HEK293 (cell line): ENCODE results near the gene MSRB1.
A peak's percentile ranks its signal among the peaks of the same experiment; 100 is the strongest.

Source experiments
- CTCF ChIA-PET: fragments of 350-600 bp; formaldehyde crosslinking; extraction: SDS; loops from one replicate; lab custom pipeline; 2021; ENCODE audit warnings: antibody characterized with exemption; lab: Yijun Ruan, JAX
- POLR2A ChIA-PET: fragments of 300-600 bp; formaldehyde crosslinking; extraction: SDS; loops from one replicate; lab custom pipeline; 2020; ENCODE audit warnings: antibody characterized with exemption, inconsistent platforms; lab: Yijun Ruan, JAX
- H3K27ac ChIP-seq: fragments of 200-500 bp; sonication (Bioruptor generic); 2 replicates; pipeline ENCODE4 v1.5.1; 2014; ENCODE audit warnings: low read depth, low read length, control low read depth, inconsistent platforms; ENCODE audit errors: extremely low read depth
- H3K36me3 ChIP-seq, 2 experiments: fragments of 200-500 bp in 1 of 2; sonication (Bioruptor generic) in 1 of 2; 1 replicate in 1 of 2; 2 replicates in 1 of 2; pipeline ENCODE4 v1.5.1; 2014 to 2017; ENCODE audit warnings: inconsistent platforms in 2 of 2, low read length in 2 of 2; ENCODE audit not compliant: control insufficient read depth in 2 of 2, insufficient read depth in 1 of 2
- H3K4me1 ChIP-seq: fragments of 200-500 bp; sonication (Bioruptor generic); 2 replicates; pipeline ENCODE4 v1.5.1; 2014; ENCODE audit warnings: mild to moderate bottlenecking, low read length, inconsistent platforms; ENCODE audit not compliant: control insufficient read depth, insufficient read depth
- H3K4me3 ChIP-seq: 2 replicates; pipeline ENCODE4 v1.5.1; 2011; ENCODE audit warnings: low read depth, mild to moderate bottlenecking, control low read depth, low read length, moderate library complexity
- H3K9me3 ChIP-seq: fragments of 200-500 bp; sonication (Bioruptor generic); 2 replicates; pipeline ENCODE4 v1.5.1; 2014; ENCODE audit warnings: low read depth, low read length, inconsistent platforms; ENCODE audit not compliant: control insufficient read depth, insufficient read depth
- BCL11A ChIP-seq: fragments of 450-650 bp; formaldehyde crosslinking; IDR thresholded peaks from 2 replicates; pipeline ENCODE4 v1.5.1; 2016; ENCODE audit warnings: low read depth, missing biosample characterization, missing genetic modification characterization
- GLI4 ChIP-seq: fragments of 450-650 bp; formaldehyde crosslinking; IDR thresholded peaks from 2 replicates; pipeline ENCODE4 v1.5.1; 2016; ENCODE audit warnings: missing biosample characterization, missing genetic modification characterization
- HOXD13 ChIP-seq: sonication (generic); formaldehyde crosslinking; IDR thresholded peaks from 2 replicates; pipeline ENCODE4 v1.8.0; 2022; ENCODE audit warnings: missing genetic modification reagents, borderline replicate concordance
- KLF16 ChIP-seq: fragments of 450-650 bp; formaldehyde crosslinking; IDR thresholded peaks from 2 replicates; pipeline ENCODE4 v1.5.1; 2017; ENCODE audit warnings: missing biosample characterization, missing genetic modification characterization
- KLF8 ChIP-seq: fragments of 450-650 bp; formaldehyde crosslinking; IDR thresholded peaks from 2 replicates; pipeline ENCODE4 v1.5.1; 2016; ENCODE audit warnings: missing biosample characterization, missing genetic modification characterization
- PRDM1 ChIP-seq: fragments of 450-650 bp; formaldehyde crosslinking; IDR thresholded peaks from 2 replicates; pipeline ENCODE4; 2016; ENCODE audit warnings: missing biosample characterization, missing genetic modification characterization
- SP3 ChIP-seq: fragments of 450-650 bp; formaldehyde crosslinking; IDR thresholded peaks from 2 replicates; pipeline ENCODE4 v1.5.1; 2016; ENCODE audit warnings: missing biosample characterization, missing genetic modification characterization
- ZBTB17 ChIP-seq: fragments of 450-650 bp; formaldehyde crosslinking; IDR thresholded peaks from 2 replicates; pipeline ENCODE4 v1.5.1; 2016; ENCODE audit warnings: missing biosample characterization, missing genetic modification characterization
- ZBTB20 ChIP-seq: fragments of 450-650 bp; formaldehyde crosslinking; IDR thresholded peaks from 2 replicates; pipeline ENCODE4 v1.5.1; 2016; ENCODE audit warnings: missing biosample characterization, missing genetic modification characterization
- ZBTB48 ChIP-seq: fragments of 450-650 bp; formaldehyde crosslinking; IDR thresholded peaks from 2 replicates; pipeline ENCODE4 v1.5.1; 2016; ENCODE audit warnings: missing biosample characterization, missing genetic modification characterization
- ZBTB8A ChIP-seq: fragments of 450-650 bp; formaldehyde crosslinking; IDR thresholded peaks from 2 replicates; pipeline ENCODE4 v1.5.1; 2016; ENCODE audit warnings: missing biosample characterization, missing genetic modification characterization
- ZEB2 ChIP-seq: fragments of 450-650 bp; formaldehyde crosslinking; IDR thresholded peaks from 2 replicates; pipeline ENCODE4 v1.5.1; 2016; ENCODE audit warnings: missing biosample characterization, missing genetic modification characterization
- ZFHX2 ChIP-seq: fragments of 450-650 bp; formaldehyde crosslinking; conservative IDR thresholded peaks from 2 replicates; pipeline ENCODE4 v1.5.1; 2016; ENCODE audit warnings: missing biosample characterization, missing genetic modification characterization
- ZNF394 ChIP-seq: fragments of 450-650 bp; formaldehyde crosslinking; IDR thresholded peaks from 2 replicates; pipeline ENCODE4 v1.5.1; 2016; ENCODE audit warnings: missing biosample characterization, missing genetic modification characterization, mild to moderate bottlenecking, moderate library complexity, borderline replicate concordance
- ZNF501 ChIP-seq: fragments of 450-650 bp; formaldehyde crosslinking; IDR thresholded peaks from 2 replicates; pipeline ENCODE4 v1.5.1; 2016; ENCODE audit warnings: missing biosample characterization, missing genetic modification characterization
- ZNF529 ChIP-seq: fragments of 450-650 bp; formaldehyde crosslinking; IDR thresholded peaks from 2 replicates; pipeline ENCODE4 v1.5.1; 2017; ENCODE audit warnings: missing genetic modification characterization, missing biosample characterization; ENCODE audit not compliant: insufficient replicate concordance
- ZNF596 ChIP-seq: fragments of 450-650 bp; IDR thresholded peaks from 2 replicates; pipeline ENCODE4 v1.5.0; 2018; ENCODE audit warnings: missing biosample characterization, mild to moderate bottlenecking, missing genetic modification characterization, moderate library complexity
- ZNF600 ChIP-seq: fragments of 450-650 bp; formaldehyde crosslinking; IDR thresholded peaks from 2 replicates; pipeline ENCODE4 v1.5.1; 2016; ENCODE audit warnings: missing biosample characterization, missing genetic modification characterization
- ZNF707 ChIP-seq: fragments of 450-650 bp; formaldehyde crosslinking; IDR thresholded peaks from 2 replicates; pipeline ENCODE4 v1.5.1; 2016; ENCODE audit warnings: missing biosample characterization, missing genetic modification characterization
- ZNF76 ChIP-seq: fragments of 450-650 bp; formaldehyde crosslinking; IDR thresholded peaks from 2 replicates; pipeline ENCODE4; 2016; ENCODE audit warnings: low read depth, missing biosample characterization, missing genetic modification characterization, borderline replicate concordance
- ZNF843 ChIP-seq: fragments of 450-650 bp; formaldehyde crosslinking; IDR thresholded peaks from 2 replicates; pipeline ENCODE4 v1.5.1; 2016; ENCODE audit warnings: missing biosample characterization, missing genetic modification characterization
- ZSCAN23 ChIP-seq: fragments of 450-650 bp; formaldehyde crosslinking; IDR thresholded peaks from 2 replicates; pipeline ENCODE4 v1.5.1; 2016; ENCODE audit warnings: missing biosample characterization, missing genetic modification characterization
- ZSCAN30 ChIP-seq: fragments of 450-650 bp; IDR thresholded peaks from 2 replicates; pipeline ENCODE4 v1.5.1; 2018; ENCODE audit warnings: missing biosample characterization, mild to moderate bottlenecking, missing genetic modification characterization, moderate library complexity
- ZXDB ChIP-seq: fragments of 450-650 bp; formaldehyde crosslinking; IDR thresholded peaks from 2 replicates; pipeline ENCODE4 v1.5.1; 2016; ENCODE audit warnings: missing biosample characterization, missing genetic modification characterization
- TF ChIP-seq, protein P1 (sequence below): fragments of 450-650 bp; IDR thresholded peaks from 2 replicates; pipeline ENCODE4 v1.5.1; 2018; ENCODE audit warnings: missing biosample characterization, mild to moderate bottlenecking, missing genetic modification characterization
- TF ChIP-seq, protein P2 (sequence below): fragments of 450-650 bp; formaldehyde crosslinking; IDR thresholded peaks from 2 replicates; pipeline ENCODE4 v1.5.1; 2016; ENCODE audit warnings: missing biosample characterization, missing genetic modification characterization
- TF ChIP-seq, protein P3 (sequence below): fragments of 450-650 bp; formaldehyde crosslinking; IDR thresholded peaks from 2 replicates; pipeline ENCODE4 v1.5.1; 2017; ENCODE audit warnings: missing biosample characterization, missing genetic modification characterization
- TF ChIP-seq, protein P4 (sequence below): fragments of 450-650 bp; formaldehyde crosslinking; IDR thresholded peaks from 2 replicates; pipeline ENCODE4 v1.5.1; 2017; ENCODE audit warnings: missing biosample characterization, mild to moderate bottlenecking, missing genetic modification characterization, moderate library complexity

MSRB1 gene

DNA sequence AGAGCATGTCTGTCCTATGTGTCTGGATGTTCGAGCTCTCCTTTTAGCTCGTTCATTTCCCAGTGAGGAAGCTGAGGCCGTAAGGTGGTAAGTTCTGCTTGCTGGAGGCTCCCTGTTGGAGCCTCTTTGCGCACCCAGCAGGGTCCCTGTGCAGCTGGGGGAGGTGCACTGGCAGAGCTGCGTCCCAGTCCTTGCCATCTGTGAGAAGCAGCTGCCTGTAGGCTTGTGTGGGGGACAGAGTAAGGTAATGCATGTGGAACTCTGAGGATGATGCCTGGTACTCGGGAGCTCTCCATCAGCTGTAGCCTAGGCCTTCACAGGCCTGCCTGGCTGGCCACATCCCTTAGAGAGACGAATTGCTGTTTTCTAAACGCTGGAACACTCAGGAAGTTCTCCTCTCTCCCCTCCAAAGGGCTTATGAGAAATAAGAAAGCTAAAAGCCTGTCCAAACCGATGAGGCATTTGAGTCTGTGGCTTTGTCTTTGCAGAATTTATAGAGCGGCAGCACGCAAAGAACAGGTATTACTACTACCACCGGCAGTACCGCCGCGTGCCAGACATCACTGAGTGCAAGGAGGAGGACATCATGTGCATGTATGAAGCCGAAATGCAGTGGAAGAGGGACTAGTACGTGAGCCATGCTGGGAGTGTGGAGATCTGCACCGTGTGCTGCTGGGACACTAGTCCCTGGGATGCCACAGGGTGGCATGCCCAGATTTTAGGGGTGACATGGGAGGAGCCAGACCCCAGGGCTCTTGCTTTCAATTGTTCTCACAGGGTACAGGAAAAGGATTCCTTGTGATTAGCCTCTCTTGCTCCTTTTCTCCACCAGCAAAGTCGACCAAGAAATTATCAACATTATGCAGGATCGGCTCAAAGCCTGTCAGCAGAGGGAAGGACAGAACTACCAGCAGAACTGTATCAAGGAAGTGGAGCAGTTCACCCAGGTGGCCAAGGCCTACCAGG is 17.9 kb upstream of the MSRB1 start (continued):
- TF ChIP-seq ZNF596 = peak; percentile 57
- TF ChIP-seq HOXD13 (CRISPR knock-in tag) = no peak
- peak; percentile 82 for TF ChIP-seq ZEB2
- TF ChIP-seq ZSCAN23 (tag by site-specific recombination) = no peak
- peak; percentile 74 for TF ChIP-seq ZXDB (tag by site-specific recombination)
- peak; percentile 82 for TF ChIP-seq ZNF600 (tag by site-specific recombination)
- TF ChIP-seq, protein P1, sequence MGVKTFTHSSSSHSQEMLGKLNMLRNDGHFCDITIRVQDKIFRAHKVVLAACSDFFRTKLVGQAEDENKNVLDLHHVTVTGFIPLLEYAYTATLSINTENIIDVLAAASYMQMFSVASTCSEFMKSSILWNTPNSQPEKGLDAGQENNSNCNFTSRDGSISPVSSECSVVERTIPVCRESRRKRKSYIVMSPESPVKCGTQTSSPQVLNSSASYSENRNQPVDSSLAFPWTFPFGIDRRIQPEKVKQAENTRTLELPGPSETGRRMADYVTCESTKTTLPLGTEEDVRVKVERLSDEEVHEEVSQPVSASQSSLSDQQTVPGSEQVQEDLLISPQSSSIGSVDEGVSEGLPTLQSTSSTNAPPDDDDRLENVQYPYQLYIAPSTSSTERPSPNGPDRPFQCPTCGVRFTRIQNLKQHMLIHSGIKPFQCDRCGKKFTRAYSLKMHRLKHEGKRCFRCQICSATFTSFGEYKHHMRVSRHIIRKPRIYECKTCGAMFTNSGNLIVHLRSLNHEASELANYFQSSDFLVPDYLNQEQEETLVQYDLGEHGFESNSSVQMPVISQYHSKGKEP (tag by site-specific recombination) = peak; percentile 94
- TF ChIP-seq ZNF843 (tag by site-specific recombination) = no peak; the same call in 1 of the 2 replicates

DNA sequence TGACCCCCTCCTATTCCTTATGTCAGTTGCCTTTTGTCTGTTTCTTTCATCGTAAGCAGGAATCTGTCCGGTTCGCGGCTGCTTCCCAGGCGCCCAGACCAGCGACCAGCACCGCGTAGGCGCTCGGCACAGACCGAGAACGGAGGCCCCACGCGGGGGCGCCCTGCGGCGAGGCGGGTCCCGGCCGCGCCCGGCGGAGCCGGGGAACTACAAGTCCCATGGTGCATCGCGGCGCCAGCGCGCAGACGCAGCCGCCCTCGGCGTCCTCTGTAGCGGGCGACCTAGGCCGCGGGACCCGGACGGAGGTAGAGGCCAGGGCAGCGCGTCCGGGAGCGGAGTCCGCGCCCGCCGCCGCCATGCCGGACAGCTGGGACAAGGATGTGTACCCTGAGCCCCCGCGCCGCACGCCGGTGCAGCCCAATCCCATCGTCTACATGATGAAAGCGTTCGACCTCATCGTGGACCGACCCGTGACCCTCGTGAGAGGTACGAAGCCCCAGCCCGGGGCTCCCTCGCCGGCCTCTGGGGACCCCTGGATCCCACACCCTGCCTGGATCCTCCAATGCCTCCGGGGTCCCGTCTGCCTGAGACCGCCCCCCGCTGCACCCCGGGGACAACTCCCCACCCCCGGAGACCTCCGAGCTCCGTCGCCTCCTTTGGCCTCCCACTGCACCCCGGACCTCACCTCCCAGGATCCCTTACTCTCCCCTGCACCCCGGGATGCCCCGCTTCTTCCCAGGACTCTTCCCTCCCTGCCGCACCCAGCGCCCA is 16.5 kb upstream of the MSRB1 start, which contains the start of gene NDUFB10:
Gene NDUFB10 (plus strand): TSS at position 270 of the 771 bp plus-strand sequence. CDS start 87 bp downstream, at position 357.
- H3K4me3 ChIP-seq = peak within 1 kb of the TSS; percentile 94
- peak within 1 kb of the TSS; percentile 96 for H3K27ac ChIP-seq
- POLR2A ChIA-PET = interaction anchor here (1.6 to 2.1 kb wide), 4 partner anchors 8 to 19 kb away, joined by 4 to 15 read pairs (median 9); partner anchors contain the start of gene MSRB1
- CTCF ChIA-PET = interaction anchor here (0.7 to 2.1 kb wide), 3 partner anchors 12 to 42 kb away, joined by 3 to 4 read pairs (median 4); partner anchors contain the start of gene TBL3
- no peaks in the 10 kb centered on the region for H3K9me3 ChIP-seq
- H3K36me3 ChIP-seq = peaks cover 0 to 35% of the 10 kb centered on the region in 2 experiments; a peak in 1 of 3 replicates
- H3K4me1 ChIP-seq = no peaks in the 10 kb centered on the region; the same call in 1 of the 2 replicates
- TF ChIP-seq ZBTB17 (tag by site-specific recombination) (peak; percentile 63), ZBTB20 (peak; percentile 87), ZSCAN30 (tag by site-specific recombination) (peak; percentile 72; the same call in 1 of the 2 replicates), KLF8 (tag by site-specific recombination) (0 out of 2 replicates have a peak, but pooled peaks have one; percentile 23), GLI4 (tag by site-specific recombination) (0 out of 2 replicates have a peak, but pooled peaks have one; percentile 47), ZNF529 (tag by site-specific recombination) (no peak), ZBTB8A (tag by site-specific recombination) (peak; percentile 88), BCL11A (peak; percentile 45; the same call in 1 of the 2 replicates), ZBTB48 (peak; percentile 69; the same call in 1 of the 2 replicates), SP3 (tag by site-specific recombination) (peak; percentile 51), ZXDB (tag by site-specific recombination) (peak; percentile 78), PRDM1 (tag by site-specific recombination) (no peak), ZFHX2 (peak; percentile 75), KLF16 (peak; percentile 59; the same call in 1 of the 2 replicates), ZNF394 (tag by site-specific recombination) (no peak; the same call in 1 of the 2 replicates), ZNF501 (tag by site-specific recombination) (peak; percentile 52; the same call in 1 of the 2 replicates), ZEB2 (peak; percentile 55), ZNF707 (no peak), ZNF76 (peak; percentile 94)
- TF ChIP-seq, protein P2, sequence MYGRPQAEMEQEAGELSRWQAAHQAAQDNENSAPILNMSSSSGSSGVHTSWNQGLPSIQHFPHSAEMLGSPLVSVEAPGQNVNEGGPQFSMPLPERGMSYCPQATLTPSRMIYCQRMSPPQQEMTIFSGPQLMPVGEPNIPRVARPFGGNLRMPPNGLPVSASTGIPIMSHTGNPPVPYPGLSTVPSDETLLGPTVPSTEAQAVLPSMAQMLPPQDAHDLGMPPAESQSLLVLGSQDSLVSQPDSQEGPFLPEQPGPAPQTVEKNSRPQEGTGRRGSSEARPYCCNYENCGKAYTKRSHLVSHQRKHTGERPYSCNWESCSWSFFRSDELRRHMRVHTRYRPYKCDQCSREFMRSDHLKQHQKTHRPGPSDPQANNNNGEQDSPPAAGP (tag by site-specific recombination) = peak; percentile 73; the same call in 1 of the 2 replicates
- TF ChIP-seq, protein P3, sequence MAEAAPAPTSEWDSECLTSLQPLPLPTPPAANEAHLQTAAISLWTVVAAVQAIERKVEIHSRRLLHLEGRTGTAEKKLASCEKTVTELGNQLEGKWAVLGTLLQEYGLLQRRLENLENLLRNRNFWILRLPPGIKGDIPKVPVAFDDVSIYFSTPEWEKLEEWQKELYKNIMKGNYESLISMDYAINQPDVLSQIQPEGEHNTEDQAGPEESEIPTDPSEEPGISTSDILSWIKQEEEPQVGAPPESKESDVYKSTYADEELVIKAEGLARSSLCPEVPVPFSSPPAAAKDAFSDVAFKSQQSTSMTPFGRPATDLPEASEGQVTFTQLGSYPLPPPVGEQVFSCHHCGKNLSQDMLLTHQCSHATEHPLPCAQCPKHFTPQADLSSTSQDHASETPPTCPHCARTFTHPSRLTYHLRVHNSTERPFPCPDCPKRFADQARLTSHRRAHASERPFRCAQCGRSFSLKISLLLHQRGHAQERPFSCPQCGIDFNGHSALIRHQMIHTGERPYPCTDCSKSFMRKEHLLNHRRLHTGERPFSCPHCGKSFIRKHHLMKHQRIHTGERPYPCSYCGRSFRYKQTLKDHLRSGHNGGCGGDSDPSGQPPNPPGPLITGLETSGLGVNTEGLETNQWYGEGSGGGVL = peak; percentile 21; the same call in 1 of the 2 replicates
- TF ChIP-seq, protein P4, sequence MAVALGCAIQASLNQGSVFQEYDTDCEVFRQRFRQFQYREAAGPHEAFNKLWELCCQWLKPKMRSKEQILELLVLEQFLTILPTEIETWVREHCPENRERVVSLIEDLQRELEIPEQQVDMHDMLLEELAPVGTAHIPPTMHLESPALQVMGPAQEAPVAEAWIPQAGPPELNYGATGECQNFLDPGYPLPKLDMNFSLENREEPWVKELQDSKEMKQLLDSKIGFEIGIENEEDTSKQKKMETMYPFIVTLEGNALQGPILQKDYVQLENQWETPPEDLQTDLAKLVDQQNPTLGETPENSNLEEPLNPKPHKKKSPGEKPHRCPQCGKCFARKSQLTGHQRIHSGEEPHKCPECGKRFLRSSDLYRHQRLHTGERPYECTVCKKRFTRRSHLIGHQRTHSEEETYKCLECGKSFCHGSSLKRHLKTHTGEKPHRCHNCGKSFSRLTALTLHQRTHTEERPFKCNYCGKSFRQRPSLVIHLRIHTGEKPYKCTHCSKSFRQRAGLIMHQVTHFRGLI (tag by site-specific recombination) = peak; percentile 64; the same call in 1 of the 2 replicates
